ENCODE results near the gene DLG2.

DLG2 gene

DNA sequence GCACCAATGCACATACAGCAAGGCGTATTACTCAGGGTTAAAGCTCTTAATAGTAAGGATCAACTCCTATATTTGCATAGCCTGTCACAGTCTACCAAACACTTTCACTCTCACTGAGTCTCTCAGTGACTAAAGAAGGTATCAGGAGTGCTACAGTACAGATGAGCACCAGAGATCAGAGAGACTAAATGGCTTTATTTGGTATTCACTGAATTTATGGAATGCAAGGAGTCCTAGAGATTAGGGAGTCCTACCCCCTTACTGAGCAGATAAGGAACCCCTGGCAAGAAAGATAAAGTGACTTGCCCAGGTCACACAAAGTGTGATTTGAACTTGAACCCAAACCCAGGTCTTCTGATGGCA, 1944.6 kb downstream of the DLG2 start:
- no peak overlapping the region for H3K4me3 ChIP-seq (ENCODE audit: low read depth, low read length)

DNA sequence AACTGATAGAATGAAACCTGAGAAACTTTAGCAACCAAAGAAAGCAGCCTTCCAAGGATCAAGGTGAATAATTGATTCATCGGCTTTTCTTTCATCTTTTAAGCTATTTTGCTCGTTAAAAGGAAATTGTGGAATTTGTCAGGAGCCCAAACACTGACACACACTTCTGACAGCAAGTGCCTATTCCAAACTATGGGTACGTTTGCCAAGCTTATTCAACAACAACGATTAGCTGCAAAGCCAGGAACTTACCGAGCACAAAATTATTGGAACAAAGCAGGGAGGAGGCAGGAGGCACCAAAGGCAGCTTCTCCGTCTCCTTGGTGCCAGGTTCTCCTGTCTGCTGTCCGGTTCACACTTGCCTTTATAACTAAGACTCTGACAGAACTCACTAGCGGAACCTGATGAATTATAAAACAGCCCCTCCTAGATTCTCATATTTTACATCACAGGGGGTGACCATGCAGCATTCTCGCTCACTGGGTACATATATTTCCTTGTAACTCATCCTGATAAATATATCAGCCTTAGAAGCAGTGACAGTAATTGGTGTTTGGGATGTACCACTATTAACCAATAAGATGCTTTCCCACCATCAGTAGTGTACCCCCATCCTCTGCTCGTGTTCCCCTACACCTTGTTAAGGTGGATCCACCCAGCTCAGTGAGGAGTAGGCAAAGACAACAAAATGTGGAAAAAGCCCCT, 1945.1 kb downstream of the DLG2 start:
- no peak overlapping the region for H3K4me3 ChIP-seq (ENCODE audit: low read depth, low read length)

DNA sequence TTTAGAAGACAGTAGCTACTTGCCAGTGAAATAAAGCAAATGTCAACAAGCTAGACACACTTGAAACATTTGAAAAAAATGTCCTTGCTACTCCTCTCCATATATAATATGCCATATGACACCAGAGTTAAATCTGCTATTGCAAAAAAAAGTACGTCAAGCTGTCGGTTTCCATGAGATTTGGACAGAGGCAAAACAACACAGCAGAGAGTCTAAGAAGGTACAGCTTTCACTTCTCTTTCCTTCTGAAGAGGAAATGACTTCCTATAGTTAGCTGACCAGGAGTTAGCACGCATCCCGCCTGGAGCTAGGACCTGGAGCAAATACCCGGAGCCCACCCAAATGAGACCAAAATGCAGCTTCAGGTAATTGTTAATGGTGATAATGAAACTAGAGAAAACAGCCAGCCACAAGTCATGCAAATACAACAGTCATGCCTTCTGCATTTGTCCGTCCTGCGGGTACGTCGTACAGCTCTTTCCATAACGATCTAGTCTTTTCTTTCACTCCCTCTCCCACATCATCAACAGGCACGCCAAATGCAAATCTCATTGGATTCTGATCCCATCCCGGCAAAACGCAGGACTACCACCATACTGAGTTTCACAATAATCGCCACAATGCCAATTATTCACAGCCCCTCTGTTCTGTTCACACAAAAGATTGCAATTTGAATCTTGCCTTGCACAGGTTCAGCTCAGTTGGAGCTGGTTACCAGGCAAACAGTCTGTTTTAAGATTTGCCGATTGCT, 1945.9 kb downstream of the DLG2 start:
- no peak overlapping the region for H3K4me3 ChIP-seq (ENCODE audit: low read depth, low read length)

DNA sequence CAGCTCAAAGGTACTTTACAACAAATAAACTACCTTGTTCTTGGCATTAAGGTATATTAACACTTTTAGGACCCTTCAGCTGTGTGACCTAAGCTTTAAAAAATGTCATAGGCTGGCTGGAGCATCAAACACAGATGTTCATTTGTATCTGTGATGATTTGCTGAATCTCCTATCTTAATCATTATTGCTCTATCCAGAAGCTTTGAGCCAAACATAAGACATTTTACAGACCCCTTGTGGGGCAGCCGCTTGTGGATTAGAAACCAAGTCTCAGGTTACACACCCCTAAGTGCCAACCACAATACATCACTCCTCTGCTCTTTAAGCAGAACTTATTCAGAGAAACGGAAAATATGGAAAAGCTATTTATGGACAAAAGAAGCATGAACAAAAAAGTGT, 1946.8 kb downstream of the DLG2 start:
- no peak overlapping the region for H3K4me3 ChIP-seq (ENCODE audit: low read depth, low read length)

GRCh38 chr11:83678831-83679584, 1948.1 kb downstream of the DLG2 start:
- no peak overlapping the region for H3K4me3 ChIP-seq (ENCODE audit: low read depth, low read length)

- H3K4me3 ChIP-seq (ENCODE audit: low read depth, low read length): no peak overlapping the region
These were observed 1949.4 kb downstream of the DLG2 start for GRCh38 chr11:83677730-83678129.

DNA sequence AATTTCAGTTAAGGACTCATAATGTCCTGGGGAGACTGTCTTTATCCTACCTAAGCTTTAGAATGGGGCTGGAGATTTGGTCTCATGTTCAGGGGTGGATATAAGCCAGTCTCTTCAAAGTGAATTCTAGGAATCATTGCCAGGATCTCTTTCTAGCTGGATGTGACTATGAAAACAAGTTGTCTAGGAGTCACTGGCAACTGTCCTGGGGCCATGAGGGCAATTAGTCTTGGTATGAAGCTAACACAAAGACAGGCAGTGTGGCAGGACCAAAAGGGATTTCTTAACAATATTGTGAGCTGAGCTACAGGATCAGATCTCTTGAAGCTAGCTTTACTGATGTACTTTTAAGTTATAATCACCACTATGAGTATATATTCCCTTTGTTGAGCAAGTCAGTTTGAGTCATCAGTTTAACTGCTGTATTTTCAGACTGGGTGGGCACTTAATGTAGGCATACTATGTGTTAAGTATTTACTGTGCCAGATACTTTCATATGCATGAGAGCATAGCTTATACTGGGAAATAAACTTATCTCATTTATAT, 1951.0 kb downstream of the DLG2 start:
- no peak overlapping the region for H3K4me3 ChIP-seq (ENCODE audit: low read depth, low read length)

DNA sequence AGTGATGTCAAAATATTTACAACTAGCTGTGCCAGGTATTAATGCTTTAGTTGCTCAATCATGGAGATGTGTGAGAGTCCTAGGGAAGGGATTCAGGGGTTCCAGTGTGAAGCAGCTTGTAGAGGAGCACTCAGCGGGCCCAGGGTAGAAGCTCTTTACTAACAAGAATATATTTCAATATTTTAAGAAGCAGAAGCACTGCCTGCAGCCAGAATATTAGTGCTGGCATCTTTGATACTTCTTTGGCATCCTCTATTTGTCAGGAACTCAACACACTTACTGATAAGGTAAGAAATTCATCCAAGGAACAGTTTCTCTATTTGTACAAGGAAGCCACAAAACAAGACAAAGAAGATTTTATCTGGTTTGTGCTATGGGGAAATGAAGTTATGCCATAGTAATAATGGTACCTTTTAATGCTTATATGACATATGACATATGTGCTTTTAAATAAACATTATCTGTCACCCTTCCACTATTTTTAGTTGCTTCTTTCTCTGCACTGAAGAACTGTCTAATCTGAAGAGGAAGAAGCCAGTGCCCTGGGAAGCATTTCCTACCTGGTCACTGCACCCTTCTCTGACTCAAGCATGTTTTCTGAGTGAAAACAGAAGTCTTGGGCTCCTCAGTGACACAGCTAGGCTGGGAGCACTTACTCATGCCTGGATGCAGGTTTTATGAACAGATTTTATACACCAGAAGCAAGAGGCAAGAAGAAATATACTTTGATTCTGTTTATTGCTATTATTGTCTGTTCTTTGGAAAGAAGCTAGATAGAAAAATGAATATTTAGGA, 1952.8 kb downstream of the DLG2 start:
- no peak overlapping the region for H3K4me3 ChIP-seq (ENCODE audit: low read depth, low read length)

- H3K4me3 ChIP-seq (ENCODE audit: low read depth, low read length): no peak overlapping the region
These were observed 1955.9 kb downstream of the DLG2 start for GRCh38 chr11:83671289-83671688.

DNA sequence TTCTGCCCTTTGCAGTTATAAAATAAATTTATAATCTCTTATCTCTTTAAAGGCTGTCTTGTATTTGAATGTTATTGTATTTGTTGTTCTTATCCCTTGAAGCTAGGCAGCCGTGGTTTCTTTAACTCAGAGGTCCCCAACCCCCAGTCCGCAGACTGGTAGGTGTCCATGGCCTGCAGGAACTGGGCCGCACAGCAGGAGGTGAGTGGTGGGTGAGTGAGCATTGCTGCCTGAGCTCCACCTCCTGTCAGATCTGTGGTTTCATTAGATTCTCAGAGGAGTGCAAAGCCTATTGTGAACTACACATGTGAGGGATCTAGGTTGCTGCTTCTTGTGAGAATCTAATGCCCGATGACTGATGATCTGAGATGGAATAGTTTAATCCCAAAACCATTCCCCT, 1961.0 kb downstream of the DLG2 start:
- H3K4me3 ChIP-seq (ENCODE audit: low read depth, low read length): no peak overlapping the region

GRCh38 chr11:83663988-83664387, 1963.2 kb downstream of the DLG2 start:
- H3K4me3 ChIP-seq (ENCODE audit: low read depth, low read length): no peak overlapping the region

DNA sequence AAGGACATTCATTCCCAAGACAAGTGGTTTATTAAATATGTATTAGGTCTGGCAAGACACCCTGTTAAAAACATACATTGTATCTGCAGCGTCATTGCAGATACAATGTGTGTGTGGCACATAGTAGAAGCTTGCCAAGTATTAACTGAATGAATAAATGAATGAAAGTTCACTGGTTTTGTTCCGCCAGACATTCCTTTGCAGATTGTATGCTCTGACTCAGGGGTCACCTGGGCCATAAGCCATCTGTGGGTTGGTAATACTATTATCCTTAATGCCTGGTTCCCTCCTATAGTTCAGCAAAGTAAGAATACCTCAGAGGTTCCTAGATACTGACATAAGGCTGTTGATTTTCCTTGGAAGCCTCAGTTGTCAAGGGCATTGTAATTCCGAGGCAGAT, 1963.7 kb downstream of the DLG2 start:
- H3K4me3 ChIP-seq (ENCODE audit: low read depth, low read length): no peak overlapping the region

DNA sequence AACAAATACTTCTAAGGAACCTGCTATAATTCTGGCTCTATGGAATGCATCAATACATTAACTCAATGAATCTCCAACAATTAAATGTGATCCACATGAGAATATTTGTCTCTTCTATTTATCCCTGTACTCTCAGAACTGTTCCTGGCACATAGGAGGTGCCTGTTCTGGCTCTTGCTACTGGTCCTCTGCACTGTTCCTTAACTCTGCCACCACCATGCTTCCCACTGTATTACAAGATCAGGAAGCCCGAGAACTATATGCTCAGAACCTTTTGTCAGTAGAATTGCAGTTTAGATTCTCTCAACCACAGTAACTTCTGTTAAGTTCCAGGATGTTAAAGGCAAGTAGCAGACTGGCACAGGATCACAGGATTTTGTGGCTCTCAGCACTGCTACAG, 1964.7 kb downstream of the DLG2 start:
- no peak overlapping the region for H3K4me3 ChIP-seq (ENCODE audit: low read depth, low read length)

DNA sequence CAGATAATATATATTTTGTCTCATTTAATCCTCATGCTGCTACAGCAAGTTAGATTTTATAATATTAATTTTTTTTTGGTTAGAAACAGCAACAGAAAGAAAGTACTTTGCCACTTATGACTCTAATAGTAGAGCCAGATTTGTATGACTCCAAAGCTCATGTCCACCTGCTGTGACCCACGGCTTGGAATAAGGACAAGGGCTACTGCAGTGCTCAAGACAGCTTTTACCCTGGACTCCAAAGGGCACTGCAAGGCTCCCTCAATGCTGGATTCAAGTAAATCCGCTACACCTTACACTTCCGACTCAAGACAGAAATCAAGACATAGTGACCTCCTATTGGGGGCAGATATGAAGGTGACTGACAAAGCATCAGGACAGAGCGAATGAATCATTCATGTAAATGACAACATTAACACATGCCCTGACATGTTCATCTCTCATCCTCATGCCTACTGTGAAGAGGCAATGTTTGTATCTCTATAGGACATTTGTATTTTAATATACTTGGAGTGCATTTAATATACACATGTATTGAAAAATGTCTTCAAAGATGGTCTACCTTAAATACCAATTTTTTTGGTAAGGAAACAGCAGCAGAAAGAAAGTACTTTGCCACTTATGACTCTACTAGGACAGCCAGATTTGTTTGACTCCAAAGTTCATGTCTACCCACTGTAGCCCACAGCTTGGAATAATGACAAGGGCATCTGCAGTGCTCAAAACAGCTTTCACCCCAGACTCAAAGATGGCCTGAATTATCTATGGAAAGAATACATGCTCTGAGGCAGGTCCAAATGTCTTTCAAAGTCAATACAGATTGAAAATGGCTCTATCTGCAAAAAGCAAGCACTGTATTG, 1965.4 kb downstream of the DLG2 start:
- no peak overlapping the region for H3K4me3 ChIP-seq (ENCODE audit: low read depth, low read length)

GRCh38 chr11:83659466-83659865, 1967.7 kb downstream of the DLG2 start:
- H3K4me3 ChIP-seq (ENCODE audit: low read depth, low read length): no peak overlapping the region

DNA sequence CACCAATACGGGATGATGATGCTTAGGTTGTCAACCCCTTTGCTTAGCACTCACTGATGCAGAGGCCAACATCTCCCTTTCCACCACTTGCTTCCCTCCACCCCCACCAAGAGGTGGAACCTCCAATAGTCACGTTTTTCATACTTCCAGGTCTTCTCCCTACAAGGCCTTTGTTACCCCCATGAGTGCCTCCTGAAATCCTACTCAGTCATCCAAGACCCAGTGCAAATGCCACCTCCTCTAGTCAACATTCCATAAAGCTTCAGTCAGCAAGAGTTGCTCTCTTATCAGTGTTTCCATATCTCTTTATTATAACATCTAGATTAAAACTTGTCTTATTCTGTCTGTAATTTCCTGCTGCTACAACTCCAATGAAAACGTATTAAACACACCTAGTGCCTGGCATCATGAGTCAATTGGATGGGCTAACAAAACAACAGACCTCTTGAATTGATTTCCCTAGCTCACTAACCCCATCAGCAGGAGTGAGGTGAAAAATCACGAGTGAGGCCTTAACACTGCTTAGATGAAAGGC, 1970.3 kb downstream of the DLG2 start:
- H3K4me3 ChIP-seq (ENCODE audit: low read depth, low read length): no peak overlapping the region

DNA sequence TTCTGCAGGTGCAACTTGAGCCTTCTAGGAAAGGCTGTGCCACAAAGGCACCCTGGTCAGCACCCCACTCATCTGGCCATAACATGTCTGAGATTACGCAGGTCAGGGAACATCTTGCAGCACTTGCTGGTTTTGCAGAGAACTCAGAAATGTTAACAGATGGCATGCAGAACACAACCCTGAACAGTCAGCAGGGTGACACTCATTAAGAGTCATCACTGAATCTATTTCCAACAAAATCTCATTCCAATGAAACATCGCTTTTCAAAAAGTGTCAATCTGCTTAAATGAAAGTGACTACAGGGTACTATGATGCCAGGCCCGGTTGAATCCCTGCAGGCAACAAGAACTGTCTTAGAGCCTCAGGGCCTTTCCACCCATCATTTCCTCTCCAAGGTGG, 1971.2 kb downstream of the DLG2 start:
- no peak overlapping the region for H3K4me3 ChIP-seq (ENCODE audit: low read depth, low read length)

DNA sequence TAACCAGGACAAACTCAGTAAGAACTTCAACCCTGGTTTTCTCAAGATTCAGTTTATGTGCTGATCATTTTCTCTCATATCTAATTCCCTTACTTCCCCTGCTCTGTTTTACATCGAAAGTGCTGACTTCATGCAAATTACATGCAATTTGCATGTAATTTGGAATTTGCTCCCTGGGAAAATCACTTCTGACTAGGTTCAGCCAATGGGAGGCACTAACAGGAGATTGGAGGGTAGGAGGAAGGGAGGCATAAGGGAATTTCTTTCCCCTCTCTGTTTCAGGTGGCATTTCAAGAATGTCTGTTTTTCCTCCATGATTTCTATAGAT, 1977.7 kb downstream of the DLG2 start:
- H3K4me3 ChIP-seq (ENCODE audit: low read depth, low read length): no peak overlapping the region

DNA sequence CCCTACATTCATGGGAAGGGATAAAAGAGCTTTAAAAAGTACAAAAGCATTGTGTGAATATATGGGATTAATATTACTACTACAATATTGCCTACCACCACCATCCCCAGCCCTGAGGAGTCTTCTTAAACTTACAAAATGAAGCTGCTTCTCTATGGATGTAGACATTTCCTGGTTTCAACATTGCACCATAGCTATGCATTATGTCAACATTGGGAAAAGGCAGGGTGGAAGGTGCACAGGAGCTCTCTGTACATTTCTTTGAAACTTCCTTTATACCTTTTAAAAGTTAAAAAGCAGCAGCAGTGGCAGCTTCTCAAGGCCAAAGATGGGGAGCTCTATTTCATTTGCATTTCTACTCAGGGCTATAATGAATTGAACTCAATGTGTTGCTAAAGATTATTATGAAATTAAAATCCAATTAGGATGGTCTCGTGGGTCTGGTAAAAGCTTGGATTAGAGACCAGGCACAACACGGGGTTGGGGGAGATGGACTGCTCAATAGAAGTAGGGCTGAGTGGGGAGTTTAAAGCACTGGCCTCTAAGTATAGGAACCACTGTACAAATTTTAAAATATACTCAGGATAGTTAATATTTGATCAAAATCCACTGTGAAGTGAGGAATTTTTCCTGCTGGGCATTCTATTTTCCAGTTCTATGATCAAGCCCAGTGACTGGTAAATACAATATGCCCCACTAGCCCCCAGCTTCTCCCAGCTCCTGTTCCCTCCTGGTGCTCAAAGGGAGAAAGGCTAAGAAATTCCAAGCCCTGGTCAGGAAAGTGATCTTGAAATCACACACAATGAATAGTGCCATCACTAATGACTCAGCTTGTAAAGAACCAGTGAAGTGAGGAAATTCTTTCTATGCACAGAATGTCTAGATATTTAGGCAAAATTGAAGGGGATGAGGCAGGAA, 1978.3 kb downstream of the DLG2 start:
- H3K4me3 ChIP-seq (ENCODE audit: low read depth, low read length): no peak overlapping the region
